ENCODE data around the gene HOXC5.
"Not testable (repeated sequence)": the region's sequence is repeated elsewhere in the genome, so short reads cannot be mapped to it uniquely, and the experiment has no call there.

The HOXC5 gene

GRCh38 chr12:54066408-54066807 lies 33.6 kb downstream of the HOXC5 start:
- DNase-seq (ENCODE audit: low read depth in 2 of 2): no peak

DNA sequence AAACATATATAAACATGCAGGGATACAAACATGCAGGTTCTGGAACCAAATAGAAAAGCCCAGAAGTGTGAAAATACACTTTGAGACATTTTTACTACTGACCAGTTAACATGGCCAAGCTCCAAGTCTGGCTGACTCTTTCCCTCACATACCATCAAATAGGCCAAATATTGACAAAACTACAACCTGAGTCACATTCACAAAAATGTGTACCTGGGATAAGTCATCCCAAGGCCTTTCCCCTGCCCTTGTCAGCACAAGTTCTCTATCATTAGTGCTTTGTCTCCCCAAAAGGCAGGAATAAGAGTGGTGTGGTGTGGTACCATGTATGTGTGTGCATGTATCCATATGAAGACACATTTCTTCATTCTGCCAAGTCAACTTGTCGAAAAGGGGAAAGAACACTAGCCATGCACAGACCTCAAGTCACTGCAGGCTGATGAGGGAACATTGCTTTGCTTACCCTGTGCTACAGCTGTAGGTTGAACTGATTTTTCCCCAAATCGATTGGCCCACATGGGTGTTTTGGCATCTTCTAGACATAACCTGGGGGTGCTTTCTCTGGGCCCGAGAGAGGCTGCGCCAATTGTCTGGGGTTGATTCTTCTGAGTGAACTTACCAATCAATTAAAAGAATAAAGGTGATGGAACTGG lies 35.7 kb downstream of the HOXC5 start:
- no peak for DNase-seq (ENCODE audit: low read depth in 2 of 2)

DNA sequence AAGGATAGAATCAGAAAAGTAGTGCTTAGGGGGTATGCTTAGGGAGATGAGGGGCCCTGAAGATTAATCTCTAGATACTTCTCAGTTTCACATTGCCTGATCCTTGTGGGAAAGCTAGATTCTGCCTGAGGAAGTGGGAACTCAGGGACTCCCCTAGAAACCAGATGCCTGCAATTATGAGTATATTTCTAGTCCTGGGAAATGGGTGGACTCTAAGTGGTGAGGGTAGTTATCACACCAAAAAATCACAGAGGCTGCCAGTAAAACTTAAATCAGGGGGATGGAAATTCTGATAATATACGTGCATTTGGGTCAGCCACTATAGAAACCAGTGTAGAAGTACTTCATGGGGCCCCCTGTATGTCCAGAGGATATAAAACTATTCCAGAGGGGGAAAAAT lies 39.1 kb downstream of the HOXC5 start:
- no peak for DNase-seq (ENCODE audit: low read depth in 2 of 2)

- no peak for DNase-seq (ENCODE audit: low read depth in 2 of 2)
Measured at GRCh38 chr12:54074308-54074707, 41.5 kb downstream of the HOXC5 start.

DNA sequence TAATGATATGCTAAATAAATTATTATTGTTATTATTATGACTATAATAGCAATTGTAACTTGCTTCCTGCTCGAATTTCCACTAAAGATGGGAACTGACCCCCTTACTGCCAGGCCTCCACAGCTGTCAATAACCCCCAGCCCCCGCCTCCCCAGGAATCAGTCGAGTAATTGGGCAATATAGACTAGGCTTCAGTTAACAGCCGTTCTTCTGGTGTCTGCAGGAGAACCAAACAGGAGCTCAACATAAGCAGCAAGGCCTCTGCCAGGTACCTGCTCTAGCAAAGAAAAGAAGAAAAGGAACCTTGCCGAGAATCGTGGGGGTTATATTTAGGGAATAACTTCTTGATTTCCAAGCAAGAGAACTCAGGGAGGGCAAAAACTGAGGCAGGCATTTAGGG lies 42.6 kb downstream of the HOXC5 start:
- no peak for DNase-seq (ENCODE audit: low read depth in 2 of 2)

DNA sequence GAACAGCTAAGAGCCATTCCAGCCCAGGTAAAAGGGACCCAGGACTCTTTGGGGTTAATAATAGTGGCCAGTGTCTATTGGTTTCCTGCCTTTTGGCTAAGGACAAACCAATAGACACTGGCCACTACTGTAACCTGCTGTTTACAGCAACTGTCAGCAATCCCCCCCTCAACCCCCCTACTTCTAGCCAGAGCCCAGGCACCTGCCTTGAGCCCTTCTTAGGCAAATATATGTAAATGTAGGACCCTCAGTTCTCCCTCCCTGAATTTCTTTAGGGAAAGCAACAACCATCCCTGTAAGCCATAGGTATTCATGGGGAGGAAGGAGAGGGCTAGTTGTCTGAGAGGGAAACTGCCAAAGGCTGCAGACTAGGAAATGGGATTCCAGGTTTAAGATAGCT lies 43.1 kb downstream of the HOXC5 start:
- no peak for DNase-seq (ENCODE audit: low read depth in 2 of 2)

- not testable (repeated sequence) for DNase-seq (ENCODE audit: low read depth in 2 of 2)
Measured at GRCh38 chr12:54077843-54078242, 45.0 kb downstream of the HOXC5 start.

- DNase-seq (ENCODE audit: low read depth in 2 of 2): not testable (repeated sequence)
Measured at GRCh38 chr12:54079115-54079514, 46.3 kb downstream of the HOXC5 start.

GRCh38 chr12:54080008-54080924 lies 47.4 kb downstream of the HOXC5 start:
- not testable (repeated sequence) for DNase-seq (ENCODE audit: low read depth in 2 of 2)

DNA sequence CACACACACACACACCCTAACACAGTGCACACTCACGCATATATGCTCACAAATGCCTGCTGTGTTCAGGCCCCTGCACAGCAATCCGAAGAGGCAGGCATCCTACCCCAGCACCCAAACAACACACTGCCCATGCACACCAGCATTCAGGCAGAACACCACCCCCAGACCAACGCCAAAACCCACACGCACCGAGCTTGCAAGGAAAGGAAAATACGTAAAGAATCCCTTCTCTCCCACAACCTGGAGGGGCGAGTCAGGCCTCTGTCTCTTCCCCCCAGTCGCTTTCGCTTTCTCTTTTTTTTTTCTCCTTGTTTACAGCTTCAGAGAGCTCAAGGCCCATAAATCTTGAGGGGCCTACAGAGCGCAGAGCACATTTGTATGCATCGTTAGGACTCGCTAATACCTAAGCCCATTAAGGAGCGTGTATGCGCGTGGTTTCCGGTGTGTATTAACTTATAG lies 48.2 kb downstream of the HOXC5 start:
- DNase-seq (ENCODE audit: low read depth in 2 of 2): peak in 1 of 2 experiments; percentile 24

- not testable (repeated sequence) for DNase-seq (ENCODE audit: low read depth in 2 of 2)
Measured at GRCh38 chr12:54081581-54082396, 48.9 kb downstream of the HOXC5 start.

- no peak for DNase-seq (ENCODE audit: low read depth in 2 of 2)
Measured at GRCh38 chr12:54082397-54082892, 49.6 kb downstream of the HOXC5 start.
